GM12891 (cell line): ENCODE data around the gene FHIT.

ENCODE experiments used
- DNase-seq: peaks from one replicate; pipeline ENCODE4 v3.0.0; 2011; ENCODE audit warnings: low spot score; ENCODE audit not compliant: insufficient read length
- FAIRE-seq: peaks from 2 replicates; lab custom pipeline; 2011; peaks lifted over from hg19 to GRCh38; lab: Jason Lieb, UNC
- PAX5 ChIP-seq: IDR thresholded peaks from 2 replicates; pipeline ENCODE4 v1.6.1; 2011; ENCODE audit warnings: low read length, moderate library complexity, mild to moderate bottlenecking; ENCODE audit not compliant: insufficient read depth, severe bottlenecking
- POLR2A ChIP-seq: IDR thresholded peaks from 2 replicates; pipeline ENCODE4 v1.6.1; 2011; ENCODE audit warnings: low read depth, low read length, control low read depth
- POLR2AphosphoS5 ChIP-seq: IDR thresholded peaks from 2 replicates; pipeline ENCODE4 v1.6.1; 2011; ENCODE audit warnings: low read depth, low read length, control low read depth
- POU2F2 ChIP-seq: IDR thresholded peaks from 2 replicates; pipeline ENCODE4 v1.6.1; 2011; ENCODE audit warnings: low read depth, mild to moderate bottlenecking, control low read depth, low read length, moderate library complexity
- SPI1 ChIP-seq: IDR thresholded peaks from 2 replicates; pipeline ENCODE4 v1.6.1; 2011; ENCODE audit warnings: low read depth, low read length, control low read depth
- TAF1 ChIP-seq: IDR thresholded peaks from 2 replicates; pipeline ENCODE4 v1.6.1; 2011; ENCODE audit warnings: low read depth, low read length, control low read depth

FHIT gene

GRCh38 chr3:60759439-60759838 is 491.8 kb downstream of the FHIT start:
- FAIRE-seq (no peak), DNase-seq (no peak)
- no peak for TF ChIP-seq TAF1
- peak; percentile 26; the same call in 1 of the 2 replicates for TF ChIP-seq SPI1
- no peak for TF ChIP-seq PAX5

GRCh38 chr3:60758831-60759230 is 492.4 kb downstream of the FHIT start:
- TF ChIP-seq POU2F2 = no peak
- no peak for TF ChIP-seq POLR2A
- no peak for TF ChIP-seq PAX5
- TF ChIP-seq POLR2AphosphoS5 = no peak
- TF ChIP-seq TAF1 = no peak
- TF ChIP-seq SPI1 = no peak
- no peak for DNase-seq
- FAIRE-seq = no peak

- DNase-seq (no peak), FAIRE-seq (no peak)
Observed at GRCh38 chr3:60758171-60758570, 493.1 kb downstream of the FHIT start.

GRCh38 chr3:60757724-60758123 is 493.5 kb downstream of the FHIT start:
- FAIRE-seq (no peak), DNase-seq (no peak)
- TF ChIP-seq TAF1 = no peak
- no peak for TF ChIP-seq POLR2AphosphoS5
- TF ChIP-seq SPI1 = no peak
- no peak for TF ChIP-seq POU2F2
- no peak for TF ChIP-seq POLR2A
- no peak for TF ChIP-seq PAX5

More at GRCh38 chr3:60758171-60758570, 493.1 kb downstream of the FHIT start:
- TF ChIP-seq SPI1 (no peak), POLR2AphosphoS5 (no peak), POLR2A (no peak), TAF1 (no peak), POU2F2 (no peak)

GRCh38 chr3:60756241-60757030 is 494.8 kb downstream of the FHIT start:
- FAIRE-seq (no peak), DNase-seq (no peak)
- TF ChIP-seq TAF1 = no peak
- TF ChIP-seq POU2F2 = no peak
- TF ChIP-seq PAX5 = no peak
- TF ChIP-seq POLR2AphosphoS5 = no peak

- no peak for TF ChIP-seq POU2F2
- no peak for TF ChIP-seq PAX5
- no peak for TF ChIP-seq POLR2AphosphoS5
- TF ChIP-seq POLR2A = no peak
- TF ChIP-seq TAF1 = no peak
- no peak for TF ChIP-seq SPI1
- DNase-seq (no peak), FAIRE-seq (no peak)
Observed at GRCh38 chr3:60755094-60755493, 496.2 kb downstream of the FHIT start.

GRCh38 chr3:60754617-60755016 is 496.6 kb downstream of the FHIT start:
- no peak for DNase-seq
- TF ChIP-seq PAX5 (no peak), POLR2A (no peak), SPI1 (no peak), TAF1 (no peak)
- FAIRE-seq = no peak

- TF ChIP-seq POLR2AphosphoS5 = no peak
- no peak for TF ChIP-seq SPI1
- no peak for TF ChIP-seq POLR2A
- TF ChIP-seq POU2F2 = no peak
- no peak for TF ChIP-seq PAX5
- no peak for TF ChIP-seq TAF1
- FAIRE-seq = no peak
- DNase-seq = no peak
Observed at GRCh38 chr3:60752809-60753208, 498.4 kb downstream of the FHIT start.

GRCh38 chr3:60746695-60747416 is 504.4 kb downstream of the FHIT start:
- FAIRE-seq = no peak
- TF ChIP-seq POLR2A (no peak), POU2F2 (no peak), TAF1 (no peak), PAX5 (no peak), POLR2AphosphoS5 (no peak), SPI1 (no peak)
- no peak for DNase-seq
